GM18909 (cell line): ENCODE results near the gene GAL3ST2.

Source experiments
- ATAC-seq: cut with Tn5 transposase; IDR thresholded peaks from one replicate; pipeline ENCODE4 v1.9.1; 2021; ENCODE audit warnings: mild to moderate bottlenecking; ENCODE audit not compliant: unreplicated experiment, poor library complexity

Gene GAL3ST2

GRCh38 chr2:241764275-241765241, 12.1 kb upstream of the GAL3ST2 start:
- no peak for ATAC-seq

GRCh38 chr2:241767464-241768250, 9.0 kb upstream of the GAL3ST2 start:
- no peak for ATAC-seq

- ATAC-seq: no peak
These were observed 8.3 kb upstream of the GAL3ST2 start for GRCh38 chr2:241768251-241768711.

GRCh38 chr2:241768850-241769249, 7.8 kb upstream of the GAL3ST2 start:
- no peak for ATAC-seq

GRCh38 chr2:241769819-241770184, 6.8 kb upstream of the GAL3ST2 start:
- no peak for ATAC-seq

GRCh38 chr2:241770185-241770935, 6.3 kb upstream of the GAL3ST2 start:
- no peak for ATAC-seq

GRCh38 chr2:241770936-241771285, 5.7 kb upstream of the GAL3ST2 start:
- no peak for ATAC-seq

GRCh38 chr2:241771286-241772062, 5.1 kb upstream of the GAL3ST2 start:
- no peak for ATAC-seq

- no peak for ATAC-seq
These were observed 4.5 kb upstream of the GAL3ST2 start for GRCh38 chr2:241772063-241772499.

- no peak for ATAC-seq
These were observed 2.9 kb upstream of the GAL3ST2 start for GRCh38 chr2:241773511-241774418.

GRCh38 chr2:241774419-241775222, 2.0 kb upstream of the GAL3ST2 start:
- no peak for ATAC-seq

GRCh38 chr2:241775223-241776177, 1.1 kb upstream of the GAL3ST2 start:
- ATAC-seq: no peak

- no peak for ATAC-seq
These were observed 606 bp downstream of the GAL3ST2 start for GRCh38 chr2:241777170-241777685.

GRCh38 chr2:241777686-241778627, 1.3 kb downstream of the GAL3ST2 start:
- no peak for ATAC-seq

- no peak for ATAC-seq
These were observed 4.4 kb downstream of the GAL3ST2 start for GRCh38 chr2:241780939-241781569.
